ENCODE results near the gene TK1. TPM values are rescaled to one million over a fixed set of nuclear protein-coding genes. Genes with fewer than 3 reads are reported as not detected.
"Not testable (repeated sequence)": the region's sequence is repeated elsewhere in the genome, so short reads cannot be mapped to it uniquely, and the experiment has no call there.

The TK1 gene, protein sequence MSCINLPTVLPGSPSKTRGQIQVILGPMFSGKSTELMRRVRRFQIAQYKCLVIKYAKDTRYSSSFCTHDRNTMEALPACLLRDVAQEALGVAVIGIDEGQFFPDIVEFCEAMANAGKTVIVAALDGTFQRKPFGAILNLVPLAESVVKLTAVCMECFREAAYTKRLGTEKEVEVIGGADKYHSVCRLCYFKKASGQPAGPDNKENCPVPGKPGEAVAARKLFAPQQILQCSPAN
- 100 to 1,000 TPM; 149 to 181 TPM for total RNA-seq

DNA sequence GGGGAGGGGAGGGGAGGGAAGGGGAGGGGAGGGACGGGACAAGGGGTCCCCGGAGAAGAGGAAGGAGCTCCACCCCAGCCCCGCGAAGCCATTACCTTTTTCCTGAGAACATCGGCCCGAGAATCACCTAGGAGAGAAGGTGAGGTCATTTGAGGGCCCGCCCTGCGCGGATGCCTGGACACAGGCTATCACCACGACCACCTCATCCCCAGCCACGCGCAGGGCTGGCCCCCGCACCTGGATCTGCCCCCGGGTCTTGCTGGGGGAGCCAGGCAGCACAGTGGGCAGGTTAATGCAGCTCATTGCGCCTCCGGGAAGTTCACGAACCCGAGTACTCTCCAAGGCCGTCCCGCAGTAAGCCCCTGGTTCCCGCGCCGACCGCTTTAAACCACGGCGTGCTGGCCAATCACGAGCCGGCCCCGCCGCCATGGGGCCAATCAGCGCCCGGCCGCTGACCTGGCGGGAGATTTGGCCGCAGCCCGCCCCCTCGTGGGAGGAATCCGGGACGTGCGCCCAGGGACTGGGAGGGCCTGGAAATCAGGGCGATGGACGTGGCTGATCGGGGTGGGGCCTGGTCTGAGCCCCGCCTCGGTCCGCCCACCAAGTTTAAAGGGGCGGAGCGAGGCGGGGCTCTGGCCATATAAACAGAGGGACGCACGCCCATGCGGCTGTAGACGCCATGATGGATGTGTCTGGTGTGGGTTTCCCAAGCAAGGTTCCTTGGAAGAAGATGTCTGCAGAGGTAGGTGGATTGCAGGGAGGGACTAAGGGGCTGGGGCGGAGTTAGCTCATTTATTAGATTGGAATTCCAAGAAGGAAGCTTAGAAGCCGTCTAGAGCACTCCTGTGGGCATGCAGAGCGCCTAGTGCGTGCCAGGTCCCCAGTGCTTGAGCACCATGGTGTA, at the start of gene TK1, which contains the start of gene AFMID:
Gene TK1 (minus strand): TSS at position 361 of the 904 bp plus-strand sequence. CDS start 58 bp downstream, at position 303.
Gene AFMID (plus strand): TSS at position 671 of the 904 bp plus-strand sequence. CDS start 9 bp downstream, at position 680.
- peak within 1 kb of the TSS; percentile 1 for H3K27ac Mint-ChIP-seq
- no peaks in the 10 kb centered on the region for H3K9me3 Mint-ChIP-seq
- H3K4me1 Mint-ChIP-seq: peaks cover 12% of the 10 kb centered on the region
- H3K4me3 Mint-ChIP-seq: peak within 1 kb of the TSS; percentile 73
- peak; percentile 98 for ATAC-seq (replicated peaks)
- no peaks in the 10 kb centered on the region for H3K27me3 Mint-ChIP-seq
- H3K36me3 Mint-ChIP-seq (ENCODE audit: low read depth): peaks cover 55% of the 10 kb centered on the region

DNA sequence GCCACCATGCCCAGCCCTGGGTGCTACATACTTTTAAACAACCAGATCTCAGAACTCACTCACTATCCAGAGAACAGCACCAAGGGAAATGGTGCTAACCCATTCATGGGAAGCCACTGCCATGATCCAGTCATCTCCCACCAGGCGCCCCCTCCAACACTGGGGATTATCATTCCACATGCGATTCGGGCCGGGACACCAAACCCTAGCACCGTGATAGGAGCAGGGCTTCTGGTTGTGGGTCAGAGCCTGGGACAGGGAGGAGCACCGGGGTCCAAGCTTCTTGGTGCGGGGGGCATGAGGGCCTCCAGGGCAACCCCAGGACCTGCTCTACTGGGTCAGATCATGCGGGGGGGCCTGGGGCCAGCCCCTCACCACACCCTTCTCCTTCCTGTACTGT, 49.0 kb upstream of the TK1 start:
- H3K27me3 Mint-ChIP-seq: peaks cover 12% of the 10 kb centered on the region
- no peak overlapping the region for H3K27ac Mint-ChIP-seq
- H3K4me3 Mint-ChIP-seq: no peak overlapping the region
- H3K36me3 Mint-ChIP-seq (ENCODE audit: low read depth): no peaks in the 10 kb centered on the region
- no peak for ATAC-seq (replicated peaks)
- H3K4me1 Mint-ChIP-seq: no peaks in the 10 kb centered on the region
- H3K9me3 Mint-ChIP-seq: no peaks in the 10 kb centered on the region

DNA sequence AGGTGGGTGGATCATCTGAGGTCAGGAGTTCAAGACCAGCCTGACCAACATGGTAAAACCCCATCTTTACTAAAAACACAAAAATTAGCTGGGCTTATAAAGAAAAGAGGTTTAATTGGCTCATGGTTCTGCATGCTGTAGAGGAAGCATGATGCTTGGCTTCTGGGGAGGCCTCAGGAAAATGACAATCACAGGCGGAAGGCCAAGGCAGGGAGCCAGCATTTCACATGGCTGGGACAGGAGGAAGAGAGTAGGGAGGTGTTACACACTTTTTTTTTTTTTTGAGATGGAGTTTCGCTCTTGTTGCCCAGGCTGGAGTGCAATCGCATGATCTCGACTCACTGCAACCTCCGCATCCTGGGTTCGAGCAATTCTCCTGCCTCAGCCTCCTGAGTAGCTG, 48.2 kb upstream of the TK1 start:
- peaks cover 18% of the 10 kb centered on the region for H3K27me3 Mint-ChIP-seq
- H3K4me1 Mint-ChIP-seq; H3K36me3 Mint-ChIP-seq (ENCODE audit: low read depth); H3K4me3 Mint-ChIP-seq; H3K27ac Mint-ChIP-seq; ATAC-seq (replicated peaks); H3K9me3 Mint-ChIP-seq: not testable (repeated sequence)

DNA sequence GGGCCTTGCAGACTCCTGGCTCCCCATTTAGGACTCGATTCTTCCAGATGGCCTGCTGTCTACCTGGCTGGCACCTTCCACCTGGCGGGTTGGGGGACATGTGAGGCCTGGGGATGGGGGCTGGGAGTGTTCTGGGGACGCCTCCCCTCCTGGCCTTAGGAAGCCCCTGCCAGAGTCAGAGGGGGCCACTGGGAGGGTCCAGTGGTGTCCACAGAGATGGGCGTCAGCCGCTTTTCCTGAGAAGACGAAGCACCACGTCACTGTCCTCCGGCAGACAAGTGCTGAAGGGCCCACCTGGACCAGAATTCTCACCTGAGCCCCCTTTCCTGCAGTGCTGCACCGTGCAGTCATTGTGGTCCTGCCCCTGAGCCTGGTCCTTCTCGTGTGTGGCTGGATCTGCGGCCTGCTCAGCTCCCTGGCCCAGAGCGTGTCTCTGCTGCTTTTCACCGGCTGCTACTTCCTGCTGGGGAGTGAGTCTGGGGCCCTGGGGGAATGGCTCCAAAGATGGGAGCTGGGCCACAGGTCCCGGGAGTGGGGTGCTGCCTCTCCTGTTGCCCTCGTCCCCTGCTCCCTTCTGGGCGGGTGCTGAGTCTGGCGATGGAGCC, 47.5 kb upstream of the TK1 start:
- no peaks in the 10 kb centered on the region for H3K4me1 Mint-ChIP-seq
- H3K4me3 Mint-ChIP-seq: no peak overlapping the region
- H3K27me3 Mint-ChIP-seq: peaks cover 18% of the 10 kb centered on the region
- ATAC-seq (replicated peaks): no peak
- no peaks in the 10 kb centered on the region for H3K9me3 Mint-ChIP-seq
- H3K36me3 Mint-ChIP-seq (ENCODE audit: low read depth): no peaks in the 10 kb centered on the region
- no peak overlapping the region for H3K27ac Mint-ChIP-seq

DNA sequence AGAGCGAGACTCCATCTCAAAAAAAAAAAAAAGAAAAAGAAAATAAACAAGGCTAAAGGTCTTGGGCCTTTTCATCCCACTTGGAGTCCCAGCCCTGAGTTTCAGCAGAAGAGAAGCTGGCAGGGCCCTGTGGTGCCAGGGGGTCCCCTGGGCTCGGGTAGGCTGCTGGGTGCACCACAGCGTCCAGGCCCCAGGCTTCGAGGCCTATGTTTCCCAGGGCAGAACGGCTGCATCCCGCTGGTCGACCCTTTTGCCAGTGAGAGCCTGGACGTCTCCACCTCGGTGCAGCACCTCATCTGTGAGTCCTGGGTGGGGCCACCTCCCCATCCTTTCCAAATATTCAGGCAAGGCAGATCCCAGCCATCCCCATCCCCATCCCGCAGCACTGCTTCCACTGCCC, 46.8 kb upstream of the TK1 start:
- Mint-ChIP-seq H3K36me3 (ENCODE audit: low read depth) (no peaks in the 10 kb centered on the region), H3K4me3 (no peak overlapping the region), H3K27me3 (peaks cover 18% of the 10 kb centered on the region), H3K27ac (no peak overlapping the region), H3K9me3 (no peaks in the 10 kb centered on the region), H3K4me1 (no peaks in the 10 kb centered on the region)
- no peak for ATAC-seq (replicated peaks)

DNA sequence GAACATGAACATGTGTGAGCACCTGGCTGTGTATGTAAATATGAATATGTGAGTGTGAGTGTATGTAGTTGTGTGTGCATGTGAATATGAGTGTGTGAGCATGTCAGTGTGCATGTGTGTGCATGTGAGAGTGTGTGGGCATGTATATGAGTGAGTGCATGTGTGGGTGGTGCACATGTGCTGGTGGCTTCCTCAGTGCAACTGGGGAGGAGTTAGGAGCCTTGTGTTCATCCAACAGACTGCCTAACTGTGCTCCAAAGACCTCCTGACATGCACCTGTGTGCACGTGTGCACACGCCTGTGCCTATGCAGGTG, 46.0 kb upstream of the TK1 start:
- Mint-ChIP-seq H3K4me3 (no peak overlapping the region), H3K36me3 (ENCODE audit: low read depth) (no peaks in the 10 kb centered on the region), H3K9me3 (no peaks in the 10 kb centered on the region), H3K4me1 (no peaks in the 10 kb centered on the region), H3K27me3 (peaks cover 18% of the 10 kb centered on the region), H3K27ac (no peak overlapping the region)
- ATAC-seq (replicated peaks): no peak

DNA sequence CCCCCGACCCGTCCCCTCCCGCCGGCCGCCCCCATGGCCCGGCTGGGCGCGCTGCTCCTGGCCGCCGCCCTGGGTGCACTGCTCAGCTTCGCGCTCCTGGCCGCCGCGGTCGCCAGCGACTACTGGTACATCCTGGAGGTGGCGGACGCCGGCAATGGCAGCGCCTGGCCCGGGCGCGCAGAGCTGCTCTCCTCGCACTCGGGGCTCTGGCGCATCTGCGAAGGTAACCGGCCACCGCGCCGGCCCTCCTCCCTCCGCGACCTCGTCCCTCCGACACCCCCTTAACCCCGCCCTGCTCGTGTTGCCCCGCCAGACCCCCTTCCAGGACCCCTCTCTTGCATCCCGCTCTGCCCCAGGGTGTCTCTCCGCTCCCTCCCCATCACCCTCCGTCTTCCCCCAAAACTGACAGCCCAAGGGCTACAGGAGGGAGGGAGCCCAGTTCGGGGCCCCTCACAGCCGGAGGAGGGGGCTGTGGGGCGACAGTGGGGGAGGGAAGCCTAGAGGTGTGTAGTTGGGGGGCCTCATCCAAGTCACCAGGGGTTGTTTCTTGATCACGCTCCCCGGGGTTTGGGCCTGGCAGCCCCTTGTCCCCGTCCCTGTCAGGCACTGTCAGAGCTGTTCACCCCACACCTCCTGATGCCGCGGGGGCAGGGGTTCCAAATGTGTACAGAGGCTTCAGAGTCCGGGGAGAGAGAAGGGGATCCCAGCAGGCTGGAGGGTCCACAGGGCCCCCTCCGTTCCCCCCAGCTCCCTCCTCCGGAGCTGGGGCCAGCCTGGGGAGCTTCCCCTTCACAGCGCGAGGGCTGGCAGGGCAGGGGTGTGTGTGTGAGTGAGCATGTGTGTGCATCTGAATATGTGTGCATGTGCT, 45.4 kb upstream of the TK1 start:
- H3K27ac Mint-ChIP-seq: no peak overlapping the region

DNA sequence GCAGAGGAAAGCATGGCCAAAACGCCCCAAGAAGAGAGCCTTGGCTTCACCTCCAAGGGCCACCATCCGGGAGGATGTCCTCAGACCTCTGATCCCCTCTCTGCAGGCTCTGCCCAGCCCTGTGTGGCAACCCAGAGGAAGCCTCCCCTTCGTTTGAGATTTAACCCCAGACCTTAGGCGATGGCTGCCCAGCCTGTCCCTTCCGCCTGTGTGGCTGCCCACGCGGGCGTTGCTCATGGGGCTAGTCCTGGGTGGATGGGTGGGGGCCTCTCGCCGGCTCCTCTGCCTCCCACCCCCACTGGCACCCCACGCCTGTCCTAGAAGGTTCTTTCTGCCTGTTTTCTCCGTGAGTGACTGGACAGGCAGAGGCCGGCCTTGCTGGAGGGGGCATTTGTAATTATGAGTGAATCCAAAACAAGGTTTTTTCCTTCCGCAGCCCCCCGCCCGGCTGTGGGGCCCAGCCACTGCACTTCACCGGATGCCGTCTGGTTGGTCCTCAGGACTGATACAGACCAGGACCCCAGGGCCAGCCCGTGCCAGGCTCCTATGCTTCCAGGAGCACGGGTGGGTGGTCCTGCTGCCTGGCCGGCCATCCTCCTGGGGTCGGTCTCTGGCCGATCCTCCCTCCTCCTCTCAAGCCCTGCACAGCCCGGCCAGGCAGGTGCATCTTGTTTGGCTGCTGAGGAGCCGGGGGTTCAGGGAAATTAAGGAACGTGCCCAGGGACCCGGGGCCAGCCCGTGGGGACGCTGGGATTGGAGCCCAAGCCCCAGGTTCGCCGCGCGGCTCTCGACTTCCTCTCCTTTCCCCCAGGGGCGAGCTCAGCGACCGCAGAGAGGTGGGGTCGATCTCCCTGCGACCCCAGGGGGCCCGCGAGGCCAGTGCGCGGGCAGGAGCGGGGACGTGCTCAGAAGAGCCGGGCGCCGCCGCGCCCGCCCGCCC, 44.4 kb upstream of the TK1 start, which contains the start of gene TMEM235:
Gene TMEM235 (plus strand): TSS at position 636 of the 940 bp plus-strand sequence. CDS start 393 bp downstream, outside the sequence.
- H3K36me3 Mint-ChIP-seq (ENCODE audit: low read depth): no peaks in the 10 kb centered on the region
- H3K27me3 Mint-ChIP-seq: peaks cover 18% of the 10 kb centered on the region
- H3K9me3 Mint-ChIP-seq: no peaks in the 10 kb centered on the region
- H3K4me3 Mint-ChIP-seq: no peak within 1 kb of the TSS
- no peak within 1 kb of the TSS for H3K27ac Mint-ChIP-seq
- H3K4me1 Mint-ChIP-seq: no peaks in the 10 kb centered on the region
- no peak for ATAC-seq (replicated peaks)

More for the DNA sequence above, 45.4 kb upstream of the TK1 start:
- Mint-ChIP-seq H3K36me3 (ENCODE audit: low read depth) (no peaks in the 10 kb centered on the region), H3K4me1 (no peaks in the 10 kb centered on the region), H3K9me3 (no peaks in the 10 kb centered on the region), H3K4me3 (no peak overlapping the region), H3K27me3 (peaks cover 18% of the 10 kb centered on the region)
- no peak for ATAC-seq (replicated peaks)

DNA sequence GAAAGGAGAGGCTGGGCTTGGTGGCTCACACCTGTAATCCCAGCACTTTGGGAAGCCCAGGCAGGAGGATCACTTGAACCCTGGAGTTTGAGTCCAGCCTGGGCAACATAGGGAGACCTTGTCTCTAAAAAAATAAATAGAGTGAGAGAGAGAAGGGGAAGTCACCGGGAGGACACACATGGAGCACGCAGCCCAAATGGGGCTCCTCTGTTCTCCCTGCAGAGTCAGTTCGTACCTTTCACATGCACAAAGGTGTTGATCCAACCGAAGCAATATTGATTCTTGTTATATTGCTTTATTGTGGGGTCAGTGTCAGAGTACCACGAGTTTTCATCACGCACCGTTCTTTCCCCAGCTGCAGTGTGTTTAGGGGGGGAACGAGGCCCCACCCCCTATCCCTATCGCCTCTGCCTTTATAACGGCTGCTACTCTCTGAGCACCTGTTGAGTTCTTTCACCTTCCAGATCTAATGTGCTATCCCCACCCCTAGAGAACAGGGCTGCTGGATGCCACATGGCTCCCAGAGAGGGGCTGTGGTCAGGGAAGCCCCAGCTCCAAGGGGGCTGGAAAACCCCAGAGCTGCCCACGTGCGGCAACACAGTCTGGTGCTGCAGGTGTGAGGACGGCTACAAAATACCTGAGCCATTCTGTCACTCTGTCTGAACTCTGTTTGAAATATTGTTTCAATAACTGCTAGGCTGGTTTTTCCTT, 43.6 kb upstream of the TK1 start:
- ATAC-seq (replicated peaks): no peak
- Mint-ChIP-seq H3K9me3 (no peaks in the 10 kb centered on the region), H3K27me3 (peaks cover 18% of the 10 kb centered on the region), H3K4me1 (no peaks in the 10 kb centered on the region), H3K4me3 (no peak overlapping the region), H3K36me3 (ENCODE audit: low read depth) (no peaks in the 10 kb centered on the region), H3K27ac (no peak overlapping the region)

DNA sequence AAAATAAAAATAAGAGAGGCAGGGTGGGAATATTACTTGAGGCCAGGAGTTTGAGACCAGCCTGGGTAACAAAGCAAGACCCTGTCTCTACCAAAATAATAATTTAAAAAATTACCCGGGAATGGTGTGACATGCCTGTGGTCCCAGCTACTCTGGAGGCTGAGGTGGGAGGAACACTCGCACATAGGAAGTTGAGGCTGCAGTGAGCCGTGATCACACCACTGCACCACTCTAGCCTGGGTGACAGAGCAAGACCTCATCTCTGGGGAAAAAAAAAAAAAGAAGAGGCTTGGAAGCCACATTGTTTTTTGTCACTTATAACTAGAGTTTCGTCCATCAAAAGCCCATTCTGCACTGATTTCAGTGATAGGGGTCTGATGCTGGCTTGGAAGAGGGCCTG, 41.3 kb upstream of the TK1 start:
- H3K4me3 Mint-ChIP-seq: no peak overlapping the region
- H3K9me3 Mint-ChIP-seq: no peaks in the 10 kb centered on the region
- H3K27me3 Mint-ChIP-seq: peaks cover 18% of the 10 kb centered on the region
- no peaks in the 10 kb centered on the region for H3K4me1 Mint-ChIP-seq
- ATAC-seq (replicated peaks): no peak
- no peak overlapping the region for H3K27ac Mint-ChIP-seq
- peaks cover 14% of the 10 kb centered on the region for H3K36me3 Mint-ChIP-seq (ENCODE audit: low read depth)

DNA sequence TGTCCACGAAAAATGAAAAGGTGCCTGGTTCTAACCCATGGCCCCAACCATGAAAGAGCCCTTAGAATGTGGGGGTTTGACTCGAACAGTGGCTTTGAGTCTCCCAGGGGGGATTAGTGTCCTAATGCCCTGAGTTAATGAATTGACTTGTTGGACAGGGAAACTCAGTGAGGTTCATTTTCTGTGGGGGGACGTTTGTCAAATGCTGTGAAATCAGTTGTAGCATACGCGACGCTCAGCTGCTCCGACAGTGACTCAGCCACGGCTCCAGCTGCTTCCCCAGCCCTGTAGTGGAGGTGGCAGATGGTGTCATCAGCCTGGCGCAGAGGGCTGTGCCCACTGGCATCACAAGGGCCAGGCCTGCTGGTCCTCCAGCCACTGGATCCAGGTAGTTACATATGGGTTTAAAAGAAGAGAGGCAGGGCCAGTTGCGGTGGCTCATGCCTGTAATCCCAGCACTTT, 40.6 kb upstream of the TK1 start:
- H3K27me3 Mint-ChIP-seq: peaks cover 12% of the 10 kb centered on the region
- no peaks in the 10 kb centered on the region for H3K4me1 Mint-ChIP-seq
- H3K4me3 Mint-ChIP-seq: no peak overlapping the region
- ATAC-seq (replicated peaks): no peak
- no peaks in the 10 kb centered on the region for H3K9me3 Mint-ChIP-seq
- H3K27ac Mint-ChIP-seq: no peak overlapping the region
- H3K36me3 Mint-ChIP-seq (ENCODE audit: low read depth): peaks cover 21% of the 10 kb centered on the region

DNA sequence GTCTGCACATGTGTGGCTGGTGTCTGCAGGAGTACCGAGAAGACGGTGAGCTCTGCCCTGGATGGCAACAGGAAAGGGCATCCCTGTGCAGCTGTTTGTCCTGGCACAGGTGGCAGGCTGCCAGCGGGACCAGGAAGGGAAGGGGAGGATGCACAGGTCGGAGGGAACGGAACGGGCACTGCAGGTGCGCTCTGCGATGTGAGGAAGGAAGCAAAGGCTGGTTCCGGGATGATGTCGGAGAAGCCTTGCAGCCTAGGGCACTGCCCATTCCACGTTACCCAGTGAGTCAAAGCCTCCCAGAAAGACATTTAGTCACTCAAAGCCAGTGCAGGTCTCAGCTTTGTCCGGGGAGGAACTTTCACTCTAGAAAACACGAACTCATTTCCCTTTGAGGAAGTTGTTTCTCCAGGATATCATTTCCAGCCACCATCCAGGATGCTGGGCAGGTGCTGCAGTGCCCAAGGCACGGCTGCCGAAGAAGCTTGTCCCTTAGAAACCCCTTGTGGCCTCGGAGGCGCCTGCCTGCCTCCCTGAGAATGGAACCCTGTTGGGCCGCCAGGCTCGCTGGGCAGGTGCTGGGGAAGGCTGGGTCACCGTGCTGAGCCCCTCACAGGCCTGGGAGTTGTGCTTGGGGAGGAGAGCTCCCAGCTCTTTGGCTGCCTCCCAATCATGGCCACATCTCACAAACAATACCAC, 40.1 kb upstream of the TK1 start:
- Mint-ChIP-seq H3K4me3 (no peak overlapping the region), H3K27ac (no peak overlapping the region), H3K27me3 (peaks cover 7% of the 10 kb centered on the region), H3K4me1 (no peaks in the 10 kb centered on the region), H3K9me3 (no peaks in the 10 kb centered on the region), H3K36me3 (ENCODE audit: low read depth) (peaks cover 21% of the 10 kb centered on the region)
- peak; percentile 46 for ATAC-seq (replicated peaks)
